Fibroblast of skin of back (primary cell): ENCODE measurements around the gene SLC2A11.

Experiments
- DNase-seq: peaks from one replicate; pipeline ENCODE4 v3.0.0-alpha.2; 2013

Gene SLC2A11

DNA sequence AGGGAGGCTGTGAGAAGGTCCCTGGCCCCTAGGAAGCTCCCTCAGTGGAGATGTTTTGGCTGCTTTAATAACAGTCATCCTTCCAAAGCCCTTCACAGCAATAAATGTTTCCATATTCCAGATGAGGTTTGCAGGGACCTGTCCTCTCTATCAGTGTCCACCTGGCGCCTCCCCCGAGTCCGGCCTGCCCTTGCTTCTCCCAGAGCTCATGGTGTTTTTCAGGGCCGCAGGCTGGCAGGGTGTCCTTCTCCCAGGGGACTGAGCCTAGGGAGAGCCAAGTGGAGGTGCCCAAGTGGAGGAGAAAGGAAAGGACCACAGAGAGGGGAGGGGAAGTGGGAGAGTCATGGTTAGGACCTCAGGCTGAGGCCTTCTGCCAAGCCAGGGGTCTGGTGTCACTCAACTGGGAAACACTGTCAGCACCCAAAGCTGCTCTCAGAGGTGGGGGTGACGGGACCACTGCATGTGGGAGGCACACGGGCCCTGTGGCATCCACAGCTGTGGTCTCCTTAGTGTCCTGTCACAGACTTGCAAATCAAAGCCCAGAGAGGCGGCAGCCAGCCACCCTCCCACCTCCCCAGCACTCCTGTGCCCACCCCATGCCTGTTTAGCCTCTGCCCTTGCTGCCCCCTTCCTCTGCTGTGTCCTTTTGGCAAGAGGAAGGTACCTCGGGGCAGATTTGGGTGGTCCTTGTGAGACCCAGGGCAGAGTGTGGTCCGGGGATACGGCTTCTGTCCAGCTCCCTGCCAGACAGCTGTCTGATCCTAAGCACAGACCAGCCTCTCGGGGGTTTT, 25.3 kb upstream of the SLC2A11 start:
- DNase-seq = no peak

DNA sequence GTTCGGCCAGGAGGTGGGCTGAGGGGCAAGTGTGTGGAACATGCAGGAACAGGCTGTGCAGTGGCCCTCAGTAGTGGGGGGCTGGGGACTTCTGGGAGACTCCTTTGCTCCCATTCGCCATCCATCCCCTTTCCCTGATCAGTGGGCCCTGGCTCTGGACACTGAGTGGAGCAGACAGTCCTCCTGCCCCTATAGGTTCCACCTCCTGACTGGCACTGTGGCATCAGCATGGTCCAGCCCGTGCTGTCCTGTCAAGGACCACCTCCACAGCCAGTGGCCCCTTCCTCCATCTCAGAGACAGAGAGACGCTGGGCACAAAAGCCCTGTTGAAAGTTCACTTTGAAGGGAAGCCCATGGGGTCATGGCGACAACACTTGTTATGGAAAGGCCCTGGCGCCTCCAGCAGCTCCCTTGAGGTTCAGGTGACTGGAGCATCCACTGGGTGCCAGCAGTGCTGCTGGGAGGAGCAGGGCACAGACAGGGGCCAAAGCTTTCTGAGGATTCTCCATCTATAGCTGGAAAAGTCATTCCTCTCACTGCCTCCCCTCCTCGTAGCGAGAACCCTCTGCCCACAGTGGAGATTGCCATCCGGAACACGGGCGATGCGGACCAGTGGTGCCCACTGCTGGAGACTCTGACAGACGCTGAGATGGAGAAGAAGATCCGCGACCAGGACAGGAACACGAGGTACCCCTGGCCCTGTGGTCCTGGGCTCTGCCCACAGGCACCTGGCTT, 24.5 kb upstream of the SLC2A11 start:
- DNase-seq = no peak

DNA sequence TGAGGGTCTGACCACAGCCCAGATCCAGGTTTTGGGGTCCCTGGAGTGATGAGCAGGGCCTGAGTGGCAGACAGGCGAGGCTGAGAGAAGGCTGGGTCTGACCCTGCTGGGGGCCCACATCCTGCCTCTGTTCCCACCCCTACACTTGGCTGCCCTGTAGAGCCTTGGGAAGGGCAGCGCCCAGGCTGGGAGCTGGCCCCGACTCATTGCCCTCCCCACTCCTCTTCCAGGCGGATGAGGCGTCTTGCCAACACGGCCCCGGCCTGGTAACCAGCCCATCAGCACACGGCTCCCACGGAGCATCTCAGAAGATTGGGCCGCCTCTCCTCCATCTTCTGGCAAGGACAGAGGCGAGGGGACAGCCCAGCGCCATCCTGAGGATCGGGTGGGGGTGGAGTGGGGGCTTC, 23.8 kb upstream of the SLC2A11 start:
- DNase-seq = no peak

DNA sequence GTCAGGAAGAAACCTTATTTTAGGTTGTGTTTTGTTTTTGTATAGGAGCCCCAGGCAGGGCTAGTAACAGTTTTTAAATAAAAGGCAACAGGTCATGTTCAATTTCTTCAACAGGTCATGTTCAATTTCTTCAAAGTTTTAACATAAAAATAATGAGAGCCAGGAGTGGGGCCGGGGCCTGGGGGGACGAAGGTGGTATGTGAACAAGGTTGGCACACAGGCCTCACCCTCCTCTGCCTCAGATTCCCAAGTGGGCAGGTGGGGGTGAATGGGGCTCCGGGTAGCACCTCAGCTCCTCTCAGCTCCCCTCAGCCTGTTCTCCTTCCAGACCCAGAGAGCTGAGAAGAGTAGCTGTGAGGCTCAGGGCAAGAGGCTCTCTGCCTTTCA, 23.3 kb upstream of the SLC2A11 start:
- no peak for DNase-seq

DNA sequence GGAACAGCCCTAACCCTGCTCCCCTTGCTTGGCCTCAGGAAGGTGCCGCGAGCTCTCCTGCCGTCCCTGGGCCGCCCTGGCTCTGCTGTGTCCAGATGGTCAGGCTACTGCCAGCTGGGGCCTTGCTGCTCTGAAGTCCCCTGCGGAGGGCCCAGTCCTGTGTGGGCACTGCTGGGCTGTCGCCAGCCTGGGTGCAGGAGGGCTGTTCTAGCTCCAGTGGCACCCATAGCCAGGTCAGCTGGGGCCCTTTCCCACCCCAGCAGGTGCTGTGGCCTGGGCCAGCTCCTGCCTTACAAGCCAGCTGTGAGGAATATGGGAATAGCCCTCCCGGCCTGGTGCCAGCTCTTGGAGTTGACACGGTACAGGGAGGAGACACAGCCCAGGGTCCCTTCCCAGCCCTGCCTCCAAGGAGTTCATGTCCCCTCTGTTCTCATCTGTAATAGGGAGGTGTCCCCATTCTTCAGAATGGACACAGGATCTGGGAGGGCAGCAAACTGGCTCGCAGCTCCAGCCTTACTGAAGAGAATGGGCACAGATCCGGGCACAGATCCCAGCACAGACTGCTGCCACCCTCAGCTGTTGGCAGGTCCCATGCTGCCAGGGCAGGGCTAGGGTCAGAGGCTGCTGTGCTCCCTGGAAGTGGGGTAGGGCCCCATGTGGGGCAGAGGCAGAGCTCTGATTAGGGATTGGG, 22.7 kb upstream of the SLC2A11 start:
- DNase-seq = no peak

DNA sequence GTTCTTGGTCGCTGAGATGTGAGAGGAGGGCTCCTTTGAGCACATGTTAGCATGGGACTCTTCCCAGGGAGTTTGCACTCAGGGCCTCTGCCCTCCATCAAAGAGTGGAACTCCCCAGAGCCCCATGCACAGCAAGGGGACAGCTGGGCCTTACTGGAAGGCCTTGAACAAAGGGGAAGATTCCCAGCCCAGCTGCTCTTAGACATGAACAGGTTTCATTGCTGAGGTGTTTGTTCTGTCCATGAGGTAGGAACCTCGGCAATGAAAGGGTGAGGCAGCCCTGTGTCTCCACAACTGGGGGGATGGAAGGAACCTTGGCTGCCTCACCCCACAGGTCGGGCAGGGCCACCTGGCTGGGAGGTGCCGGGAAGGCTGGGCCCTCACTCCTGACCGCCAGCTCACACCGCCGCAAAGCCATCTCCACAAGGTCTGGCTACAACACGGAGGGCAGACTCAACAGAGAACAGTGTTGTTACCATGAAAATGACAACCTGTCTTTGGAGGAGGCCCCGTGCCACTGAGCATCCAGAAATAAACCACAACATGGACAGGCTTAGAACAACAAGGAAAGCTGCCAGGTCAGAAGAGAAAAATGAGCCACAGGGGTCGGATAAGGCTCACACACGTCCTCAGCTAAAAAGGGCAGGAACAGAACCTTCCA, 22.1 kb upstream of the SLC2A11 start:
- DNase-seq = no peak

DNA sequence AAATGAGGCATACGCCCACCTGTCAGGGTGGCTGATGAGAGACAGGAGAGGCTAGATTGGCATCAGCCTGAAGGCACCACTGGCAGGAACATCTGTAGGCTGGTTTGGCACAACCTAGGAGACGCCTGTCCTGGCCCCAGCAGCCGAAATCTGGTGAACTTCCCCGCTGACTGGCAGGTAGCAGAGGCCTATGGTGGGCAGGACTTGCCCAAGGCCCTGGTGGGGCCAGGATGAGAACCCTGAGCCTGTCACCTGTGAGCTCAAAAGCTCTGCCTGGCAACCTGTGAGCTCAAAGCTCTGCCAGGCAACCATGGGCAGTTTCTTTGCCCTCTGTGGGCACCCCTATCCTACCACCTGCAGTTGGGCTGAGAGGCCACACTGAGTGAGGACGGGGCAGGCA, 21.4 kb upstream of the SLC2A11 start:
- no peak for DNase-seq

DNA sequence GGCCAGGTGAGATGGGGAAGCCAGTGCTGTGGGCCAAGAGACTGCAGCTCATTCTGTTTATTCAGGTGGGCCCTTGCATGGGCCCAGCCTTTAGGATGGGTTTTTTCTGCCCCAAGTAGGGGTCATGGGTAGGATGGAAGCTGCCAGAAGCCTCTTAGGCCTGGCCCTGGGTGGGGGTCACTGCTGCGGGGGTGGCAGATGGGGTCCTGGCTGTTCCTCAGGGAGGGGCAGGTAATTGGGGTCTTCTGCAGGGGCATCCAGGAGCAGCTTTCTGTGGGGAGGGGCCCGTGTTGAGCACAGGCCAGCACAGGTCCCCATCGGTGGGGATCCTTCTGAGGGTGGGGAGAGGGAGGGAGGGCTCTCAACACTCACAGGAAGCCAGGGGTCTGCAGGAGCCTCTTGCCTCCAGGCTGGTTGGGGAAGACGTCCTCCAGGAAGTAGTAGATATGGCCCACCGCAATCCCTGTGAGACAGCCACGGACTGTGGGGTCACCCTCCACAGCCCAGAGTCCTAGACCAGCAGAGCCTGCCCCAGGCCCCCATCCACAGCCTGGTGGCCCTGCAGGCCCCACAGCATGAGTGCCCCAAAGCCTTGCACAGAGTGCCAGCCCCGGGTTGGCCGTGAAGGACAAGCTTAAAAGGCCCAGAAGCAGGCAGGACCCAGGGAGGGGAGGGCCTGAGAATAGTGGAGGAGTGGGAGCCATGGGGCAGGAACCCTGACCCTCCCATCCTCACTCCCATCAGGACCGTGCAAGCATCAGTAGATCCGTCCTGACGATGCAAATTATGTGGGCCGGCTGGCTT, 20.8 kb upstream of the SLC2A11 start:
- DNase-seq = no peak

DNA sequence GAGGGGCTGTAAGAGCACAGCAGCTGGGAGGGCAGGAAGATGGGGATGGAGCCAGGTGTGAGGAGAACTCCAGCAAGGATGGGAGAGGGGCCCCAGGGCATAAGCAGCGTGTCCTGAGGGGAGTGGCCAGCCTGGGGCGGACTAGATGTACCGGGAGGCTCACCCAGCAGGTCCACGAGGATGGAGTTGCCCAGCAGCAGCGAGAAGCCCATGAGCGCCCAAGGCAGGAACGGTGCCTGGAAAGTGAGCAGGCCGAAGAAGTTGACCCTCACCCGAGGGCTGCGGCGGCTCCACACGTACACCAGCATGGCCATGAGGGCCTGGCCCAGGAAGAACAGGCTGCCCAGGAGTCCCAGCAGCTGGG, 20.2 kb upstream of the SLC2A11 start:
- DNase-seq = no peak

DNA sequence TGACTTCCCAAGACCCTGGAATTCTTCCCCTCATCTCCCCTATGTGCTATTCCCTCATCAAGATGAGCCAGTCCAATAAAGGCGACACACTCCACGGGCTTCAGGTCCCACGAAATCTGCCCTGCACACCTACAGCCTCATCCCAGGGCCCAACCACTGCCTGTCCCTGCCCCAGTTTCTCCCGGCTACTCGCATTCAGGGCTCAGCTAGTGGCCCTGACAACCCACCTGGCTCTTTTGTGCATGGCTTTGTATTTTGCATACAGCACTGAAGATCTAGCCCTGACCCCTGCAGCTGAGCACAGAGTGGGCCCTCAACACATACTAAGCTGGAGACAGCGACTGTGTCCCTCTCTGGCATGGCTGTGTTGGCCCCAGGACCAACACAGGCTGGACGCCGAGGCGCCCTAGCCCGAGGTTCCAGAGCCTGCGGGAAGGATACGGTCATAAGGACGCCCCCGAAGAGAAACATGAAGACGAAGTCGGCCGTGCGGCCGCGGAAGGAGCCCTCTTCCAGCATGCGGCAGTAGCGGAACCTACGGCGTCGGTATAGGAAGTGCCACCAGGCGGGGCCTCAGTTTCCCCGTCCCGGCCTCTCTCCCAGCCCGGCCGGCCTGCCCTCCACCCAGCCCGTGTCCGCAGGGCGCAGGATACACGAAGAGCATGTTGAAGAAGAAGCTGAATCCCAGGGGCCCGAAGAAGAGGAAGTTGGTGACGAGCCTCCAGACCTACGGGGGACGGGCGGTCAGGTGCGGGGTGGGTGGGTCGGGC, 19.6 kb upstream of the SLC2A11 start:
- no peak for DNase-seq

DNA sequence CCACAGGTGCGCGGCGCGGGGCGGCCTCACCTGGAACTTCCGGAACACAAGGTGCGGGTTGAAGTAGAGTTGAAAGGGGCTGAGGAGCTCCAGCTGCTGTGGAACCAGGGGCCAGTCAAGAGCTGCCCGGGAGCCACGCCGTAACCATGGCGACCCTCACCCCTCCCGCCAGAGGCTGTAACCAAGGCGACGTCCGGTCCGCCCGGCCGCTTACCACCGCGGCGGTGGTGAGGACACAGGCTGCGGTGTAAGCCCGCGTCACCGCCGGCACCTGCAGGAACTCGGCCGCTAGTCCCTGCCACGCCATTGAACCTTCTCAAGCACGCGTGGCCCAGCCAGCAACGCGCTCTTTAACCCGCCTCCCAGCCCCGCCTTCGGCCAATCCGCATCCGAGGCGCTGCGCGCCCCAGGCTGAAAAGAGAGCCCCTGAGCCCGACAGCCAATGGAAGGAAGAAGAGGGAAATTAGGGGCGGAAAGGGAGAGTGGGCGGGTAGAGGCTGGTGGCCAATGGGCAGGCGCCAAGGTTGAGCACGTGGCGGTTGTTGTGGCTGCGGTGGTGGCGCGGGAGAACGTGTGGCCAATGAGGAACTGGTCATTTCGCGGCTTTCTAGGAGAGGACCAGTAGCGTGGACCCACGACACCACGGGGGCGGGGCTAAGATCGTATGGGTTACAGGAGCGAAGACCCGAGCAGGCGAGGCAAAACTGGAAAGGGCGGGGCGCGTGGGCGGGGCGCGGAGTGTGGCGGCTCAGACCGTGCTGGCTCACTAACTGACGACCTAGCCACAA, 18.8 kb upstream of the SLC2A11 start, which contains the start of gene DERL3:
TSS of gene DERL3 (minus strand) at position 326 of the 788 bp plus-strand sequence. CDS start at position 307, 19 bp downstream.
- peak; percentile 97 for DNase-seq

DNA sequence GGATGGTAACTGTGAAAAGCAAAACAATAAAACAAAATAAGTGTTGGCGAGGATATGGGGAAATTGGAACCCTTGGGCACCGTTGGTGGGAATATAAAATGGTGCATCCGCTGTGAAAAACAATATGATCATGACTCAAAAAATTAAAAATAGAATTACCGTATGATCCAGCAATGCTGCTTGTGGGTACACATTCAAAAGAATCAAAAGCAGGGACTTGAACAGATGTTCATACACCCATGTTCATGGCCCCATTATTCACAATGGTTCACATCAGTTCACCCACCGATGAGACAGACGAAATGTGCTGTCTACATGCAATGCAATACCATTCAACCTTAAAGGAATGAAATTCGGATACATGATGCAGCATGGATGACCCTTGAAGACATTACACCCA, 17.6 kb upstream of the SLC2A11 start:
- DNase-seq = no peak

DNA sequence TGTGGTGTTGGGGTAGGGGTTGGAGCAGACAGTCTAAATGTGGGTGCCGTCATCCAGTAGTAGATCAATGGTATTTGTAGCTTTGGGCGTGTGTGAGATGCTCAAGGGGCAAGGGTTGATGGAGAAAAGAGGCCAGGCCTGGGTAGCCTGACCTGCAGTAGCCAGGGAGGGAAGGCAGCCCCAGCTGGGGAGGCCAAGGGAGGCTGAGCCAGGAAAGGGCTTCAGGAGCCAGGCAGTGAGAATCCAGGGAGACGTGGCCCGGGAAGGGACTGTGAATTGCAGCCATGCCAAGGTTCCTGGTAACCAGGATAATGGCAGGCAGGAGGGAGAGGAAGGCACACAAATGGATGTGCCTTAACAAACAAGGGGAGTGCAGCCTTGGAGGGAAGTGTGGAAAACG, 16.4 kb upstream of the SLC2A11 start:
- DNase-seq = no peak

DNA sequence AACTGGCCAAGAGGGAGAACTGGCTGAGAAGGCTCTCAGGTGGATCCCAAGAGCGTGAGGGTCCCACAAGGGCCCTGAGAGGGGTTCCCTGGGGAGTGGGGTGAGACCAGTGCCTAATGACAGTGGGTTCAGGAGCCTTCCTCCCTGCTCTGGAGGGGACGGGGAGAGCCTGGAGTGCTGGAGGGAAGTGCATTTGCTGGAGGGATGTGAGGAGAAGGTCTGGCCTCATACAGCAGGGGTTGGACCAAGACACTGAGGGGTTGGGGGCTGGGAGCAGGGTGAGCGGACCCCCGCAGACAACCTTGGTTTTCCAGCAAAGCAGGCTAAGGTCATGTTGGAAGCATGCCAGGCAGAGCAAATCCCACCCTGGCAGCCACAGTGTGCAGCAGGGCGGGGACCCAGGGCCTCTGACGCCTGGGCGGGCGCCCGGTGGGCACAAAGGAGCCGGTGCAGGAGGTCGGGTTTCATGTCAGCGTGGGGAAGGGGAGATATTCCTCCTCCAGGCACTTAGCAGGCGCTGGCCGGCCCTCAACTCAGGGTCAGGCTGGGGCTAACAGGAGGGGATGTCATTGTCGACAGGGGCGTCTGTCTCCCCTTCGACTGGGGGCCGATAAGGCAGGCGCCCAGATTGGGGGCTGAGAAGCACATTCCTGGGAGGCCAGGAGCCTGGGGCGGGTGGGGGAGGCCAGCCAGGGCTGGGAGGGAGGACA, 15.8 kb upstream of the SLC2A11 start:
- no peak for DNase-seq

DNA sequence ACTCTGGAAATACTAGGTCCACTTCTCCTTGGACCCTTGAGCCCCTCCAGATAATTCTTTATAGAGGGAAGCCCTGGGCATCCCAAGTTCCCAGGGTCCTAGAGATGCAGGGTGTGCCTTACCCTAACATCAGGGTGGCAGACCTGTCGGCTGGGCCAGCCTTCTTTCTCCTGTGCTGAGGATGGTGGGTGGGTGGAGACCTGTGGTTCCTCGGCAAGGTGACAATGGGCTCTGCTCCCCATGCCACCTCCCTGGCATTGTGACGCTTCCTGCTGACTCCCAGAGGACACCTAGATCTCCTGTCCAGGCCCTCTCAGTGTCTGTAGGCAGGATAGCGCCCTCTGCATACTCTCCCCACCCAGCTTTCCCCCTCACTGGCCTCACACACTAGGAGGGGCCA, 15.1 kb upstream of the SLC2A11 start:
- DNase-seq = no peak

DNA sequence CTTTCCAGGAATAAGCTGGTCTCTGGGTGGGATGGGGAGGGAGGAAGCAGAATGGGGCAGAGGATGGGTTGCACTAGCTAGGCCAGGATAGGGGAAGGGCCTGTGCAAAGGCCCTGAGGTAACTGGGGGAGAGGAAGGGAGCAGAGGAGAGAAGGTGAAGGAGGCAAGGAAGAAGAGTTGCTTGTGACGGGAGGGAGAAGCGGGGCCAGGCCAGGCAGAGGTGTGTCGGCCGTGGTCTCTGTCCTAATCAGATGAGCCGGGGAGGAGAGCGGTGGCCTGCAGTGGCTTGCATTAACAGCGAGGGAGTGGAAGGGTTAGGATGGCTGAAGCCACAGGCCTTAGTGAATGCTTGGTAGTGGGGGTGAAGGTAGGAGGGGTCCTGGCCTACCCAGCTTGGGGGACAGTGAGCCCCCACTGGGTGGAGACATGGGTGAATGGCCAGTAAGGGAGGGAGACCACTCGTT, 12.9 kb upstream of the SLC2A11 start:
- DNase-seq = no peak

DNA sequence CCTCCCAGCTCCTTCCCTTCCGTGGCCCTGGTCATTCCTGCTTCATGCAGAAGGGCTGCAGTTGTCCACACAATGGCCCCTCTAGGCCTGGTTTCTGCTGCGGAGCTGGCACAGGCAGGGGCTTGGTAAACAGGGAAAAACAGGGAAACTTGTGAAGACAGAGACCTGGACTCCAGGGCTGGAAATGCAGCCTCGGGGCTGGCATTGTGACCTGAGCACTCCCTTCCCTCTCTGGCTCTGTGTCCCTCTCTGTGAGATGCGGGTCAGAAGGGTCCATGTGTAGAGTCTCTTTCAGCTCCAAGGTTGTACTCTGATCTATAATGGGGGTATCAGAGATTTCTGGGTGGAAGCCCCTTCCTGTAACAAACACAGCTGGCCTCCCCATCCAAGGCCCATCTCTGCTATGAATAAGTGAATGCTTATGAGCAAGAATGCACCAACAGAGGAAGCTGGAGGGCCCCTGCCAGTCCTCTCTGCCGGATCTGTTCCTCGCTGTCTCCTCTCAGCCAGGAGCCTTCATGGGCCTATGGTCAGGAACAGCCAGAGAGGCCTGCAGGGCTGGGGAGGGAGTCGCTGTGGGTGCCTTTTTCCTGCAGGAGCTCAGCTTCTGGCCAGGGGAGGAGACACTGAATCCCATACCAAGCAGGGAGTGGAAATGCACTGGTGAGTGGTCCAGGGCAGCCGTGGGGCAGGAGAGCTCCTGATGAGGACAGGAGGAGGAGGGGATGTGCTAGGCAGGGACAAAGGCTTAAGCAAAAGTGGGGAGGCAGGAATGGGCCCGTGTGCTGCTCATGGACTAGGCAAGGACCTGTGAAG, 12.2 kb upstream of the SLC2A11 start:
- DNase-seq = no peak

DNA sequence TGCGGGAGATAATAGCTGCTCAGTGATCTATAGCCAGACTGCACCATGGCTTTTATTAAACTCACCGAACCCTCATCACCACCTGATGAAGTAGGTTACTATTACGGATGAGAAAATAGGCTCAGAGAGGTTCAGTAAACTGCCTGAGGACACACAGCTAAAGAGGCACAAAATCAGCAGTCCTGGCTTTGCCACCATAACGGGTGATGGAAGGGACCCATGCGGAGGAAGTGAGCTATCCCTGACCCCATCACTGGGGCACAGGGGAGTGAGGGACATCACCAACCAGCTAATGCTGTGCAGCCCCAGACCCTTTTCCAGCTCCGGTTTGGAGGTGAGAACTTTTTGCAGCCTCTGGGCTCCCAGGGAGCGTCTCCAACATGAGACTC, 11.6 kb upstream of the SLC2A11 start:
- DNase-seq = no peak
